Epithelial cell of esophagus (primary cell): ENCODE data around the gene RBM28.
A peak's percentile ranks its signal among the peaks of the same experiment; 100 is the strongest.

Experiments
- DNase-seq: peaks from one replicate; pipeline ENCODE4 v3.0.0; 2010; ENCODE audit warnings: low read depth
- H3K4me3 ChIP-seq: 2 replicates; pipeline ENCODE4 v1.5.1; 2011; ENCODE audit warnings: mild to moderate bottlenecking, low read length, control low read depth
- CTCF ChIP-seq: IDR thresholded peaks from 2 replicates; pipeline ENCODE4 v1.5.1; 2011; ENCODE audit warnings: low read depth, mild to moderate bottlenecking, low read length, control low read depth, inconsistent platforms; ENCODE audit not compliant: insufficient read depth; ENCODE audit errors: missing control alignments

Gene RBM28

GRCh38 chr7:128362670-128363069 is 19.0 kb upstream of the RBM28 start:
- TF ChIP-seq CTCF: no peak

GRCh38 chr7:128361411-128362379 is 18.0 kb upstream of the RBM28 start, which contains the start of gene PRRT4:
Gene PRRT4 (minus strand): TSS chr7:128361690.
- peak; percentile 23 for TF ChIP-seq CTCF
- DNase-seq: peak; percentile 50

More at GRCh38 chr7:128362670-128363069, 19.0 kb upstream of the RBM28 start:
- DNase-seq: peak; percentile 78
- H3K4me3 ChIP-seq: no peak overlapping the region

GRCh38 chr7:128360359-128360678 is 16.6 kb upstream of the RBM28 start:
- TF ChIP-seq CTCF: no peak
- H3K4me3 ChIP-seq: no peak overlapping the region
- no peak for DNase-seq

More at GRCh38 chr7:128361411-128362379, 18.0 kb upstream of the RBM28 start, which contains the start of gene PRRT4:
- H3K4me3 ChIP-seq: peak within 1 kb of the TSS; percentile 43

- DNase-seq: no peak
- no peak for TF ChIP-seq CTCF
- no peak overlapping the region for H3K4me3 ChIP-seq
Observed at GRCh38 chr7:128359939-128360338, 16.2 kb upstream of the RBM28 start.

GRCh38 chr7:128359336-128359735 is 15.6 kb upstream of the RBM28 start:
- no peak overlapping the region for H3K4me3 ChIP-seq
- DNase-seq: no peak
- TF ChIP-seq CTCF: no peak

GRCh38 chr7:128358233-128358632 is 14.5 kb upstream of the RBM28 start:
- H3K4me3 ChIP-seq: no peak overlapping the region
- DNase-seq: no peak

More at GRCh38 chr7:128358233-128358632, 14.5 kb upstream of the RBM28 start:
- TF ChIP-seq CTCF: no peak
